Measurements from ENCODE around the gene C1QTNF5. TPM values are rescaled to one million over a fixed set of nuclear protein-coding genes. Genes with fewer than 3 reads are reported as not detected.
A peak's percentile ranks its signal among the peaks of the same experiment; 100 is the strongest.

Gene C1QTNF5
- total RNA-seq, 2 experiments from 2014 or later: not detected

GRCh38 chr11:119365071-119365591 lies 24.4 kb upstream of the C1QTNF5 start:
- ATAC-seq (no peak), DNase-seq (no peak)
- H3K36me3 Mint-ChIP-seq (ENCODE audit: low read depth): no peaks in the 10 kb centered on the region
- intact Hi-C loops (cut with micrococcal nuclease): no loop called here
- ChIA-PET CTCF (interaction anchor here (1.1 to 2.0 kb wide), 6 partner anchors 9 to 110 kb away, joined by 3 to 11 read pairs (median 7); partner anchors contain the start of gene USP2), POLR2A (interaction anchor here (1.0 to 1.2 kb wide), 2 partner anchors 9 to 16 kb away, joined by 3 read pairs; partner anchors contain the start of gene USP2)
- H3K4me3 Mint-ChIP-seq: no peak overlapping the region
- no peaks in the 10 kb centered on the region for H3K9me3 Mint-ChIP-seq
- H3K27me3 Mint-ChIP-seq: peaks cover 50% of the 10 kb centered on the region
- peaks cover 8% of the 10 kb centered on the region for H3K4me1 Mint-ChIP-seq (ENCODE audit: low read depth)
- H3K27ac Mint-ChIP-seq: no peak overlapping the region
- TF ChIP-seq, protein P1, sequence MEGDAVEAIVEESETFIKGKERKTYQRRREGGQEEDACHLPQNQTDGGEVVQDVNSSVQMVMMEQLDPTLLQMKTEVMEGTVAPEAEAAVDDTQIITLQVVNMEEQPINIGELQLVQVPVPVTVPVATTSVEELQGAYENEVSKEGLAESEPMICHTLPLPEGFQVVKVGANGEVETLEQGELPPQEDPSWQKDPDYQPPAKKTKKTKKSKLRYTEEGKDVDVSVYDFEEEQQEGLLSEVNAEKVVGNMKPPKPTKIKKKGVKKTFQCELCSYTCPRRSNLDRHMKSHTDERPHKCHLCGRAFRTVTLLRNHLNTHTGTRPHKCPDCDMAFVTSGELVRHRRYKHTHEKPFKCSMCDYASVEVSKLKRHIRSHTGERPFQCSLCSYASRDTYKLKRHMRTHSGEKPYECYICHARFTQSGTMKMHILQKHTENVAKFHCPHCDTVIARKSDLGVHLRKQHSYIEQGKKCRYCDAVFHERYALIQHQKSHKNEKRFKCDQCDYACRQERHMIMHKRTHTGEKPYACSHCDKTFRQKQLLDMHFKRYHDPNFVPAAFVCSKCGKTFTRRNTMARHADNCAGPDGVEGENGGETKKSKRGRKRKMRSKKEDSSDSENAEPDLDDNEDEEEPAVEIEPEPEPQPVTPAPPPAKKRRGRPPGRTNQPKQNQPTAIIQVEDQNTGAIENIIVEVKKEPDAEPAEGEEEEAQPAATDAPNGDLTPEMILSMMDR (IDR thresholded peaks at IDR 0.05): no peak

DNA sequence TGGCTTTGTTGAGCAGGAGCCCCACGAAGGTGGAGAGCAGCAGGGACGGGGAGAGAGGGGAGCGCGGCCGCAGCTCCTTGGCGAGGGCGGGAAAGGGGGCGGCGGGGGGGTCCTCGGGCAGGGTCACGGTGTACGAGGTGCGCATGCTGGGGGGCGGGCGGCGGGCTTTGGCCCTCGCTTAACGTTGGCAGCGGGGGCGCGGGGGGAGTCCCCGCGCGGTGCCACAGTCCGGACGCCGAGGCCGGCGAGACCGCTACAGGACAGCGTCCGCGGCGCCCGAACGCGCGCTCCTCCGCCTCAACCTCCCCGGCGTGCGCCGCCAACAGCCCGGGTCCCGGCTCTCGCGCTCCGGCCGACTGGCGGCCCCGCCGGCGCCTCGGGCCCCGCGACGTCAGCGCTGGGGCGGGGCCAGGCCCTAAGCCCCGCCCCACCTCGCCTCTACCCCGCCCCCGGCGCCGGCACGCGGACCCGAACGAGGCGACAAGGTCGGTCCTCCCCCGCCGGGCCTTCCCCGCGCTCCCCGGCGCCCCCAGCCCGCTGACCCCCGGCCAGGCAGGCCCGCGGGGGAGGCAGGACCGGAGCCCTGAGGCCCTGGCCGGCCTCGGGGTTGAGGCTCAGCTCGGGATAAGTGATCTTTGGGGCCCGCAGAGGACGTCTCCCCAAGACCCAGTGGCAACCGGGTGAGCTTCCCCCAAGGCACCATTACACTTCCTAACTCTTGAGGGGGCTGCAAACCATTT lies 23.3 kb upstream of the C1QTNF5 start:
- Mint-ChIP-seq H3K4me1 (ENCODE audit: low read depth) (peaks cover 8% of the 10 kb centered on the region), H3K27ac (no peak overlapping the region), H3K36me3 (ENCODE audit: low read depth) (no peaks in the 10 kb centered on the region), H3K27me3 (peaks cover 46% of the 10 kb centered on the region), H3K4me3 (no peak overlapping the region), H3K9me3 (no peaks in the 10 kb centered on the region)
- TF ChIP-seq, protein P1 (IDR thresholded peaks at IDR 0.05): no peak
- ATAC-seq (peak; percentile 85), DNase-seq (peak; percentile 50)
- POLR2A ChIA-PET: interaction anchor here (1.0 to 1.2 kb wide), 2 partner anchors 10 to 18 kb away, joined by 3 read pairs; partner anchors contain the start of gene USP2
- intact Hi-C loops (cut with micrococcal nuclease): no loop called here
- CTCF ChIA-PET: interaction anchor here (1.1 to 2.0 kb wide), 6 partner anchors 8 to 111 kb away, joined by 3 to 11 read pairs (median 7); partner anchors contain the start of gene USP2

DNA sequence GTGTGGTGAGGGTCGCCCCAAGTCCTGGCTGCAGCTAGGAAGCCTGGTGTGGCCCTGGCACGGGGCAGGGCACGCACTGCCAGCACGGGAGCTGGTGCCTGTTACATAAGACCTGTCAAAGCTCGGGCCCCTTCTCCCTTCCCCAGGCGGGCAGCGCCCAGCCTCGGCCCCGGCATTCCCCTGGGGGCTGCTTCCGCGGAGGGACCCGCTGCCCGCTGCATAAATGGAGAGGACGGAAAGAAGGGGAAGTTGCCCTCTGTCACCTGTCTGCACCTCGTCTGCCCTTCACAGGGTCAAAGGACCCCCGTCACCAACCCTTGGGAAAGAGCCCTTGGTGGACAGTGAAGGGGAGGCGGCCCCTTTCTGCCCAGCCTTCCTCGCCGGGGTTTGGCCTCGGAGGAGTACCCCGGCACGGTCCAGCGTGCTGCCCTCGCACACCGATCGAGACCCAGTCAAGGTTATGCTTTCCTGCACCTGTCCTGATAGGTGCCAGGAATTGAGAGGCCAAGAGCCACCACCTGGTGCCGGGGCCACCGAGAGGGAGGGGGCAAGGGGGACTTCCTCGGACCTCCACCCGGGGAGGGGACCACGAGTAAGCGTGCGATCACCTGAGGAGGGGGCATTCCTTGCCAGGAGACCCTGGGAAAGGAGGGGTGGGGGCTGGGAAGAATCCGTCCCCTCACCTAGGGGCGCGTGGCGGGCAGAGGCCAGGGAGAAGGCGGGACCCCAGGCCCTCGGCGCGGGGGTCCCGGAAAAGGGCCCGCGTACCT lies 22.6 kb upstream of the C1QTNF5 start:
- H3K9me3 Mint-ChIP-seq: no peaks in the 10 kb centered on the region
- H3K27me3 Mint-ChIP-seq: peaks cover 46% of the 10 kb centered on the region
- ATAC-seq (no peak), DNase-seq (no peak)
- peaks cover 8% of the 10 kb centered on the region for H3K4me1 Mint-ChIP-seq (ENCODE audit: low read depth)
- peak overlapping the region; percentile 9 for H3K4me3 Mint-ChIP-seq
- CTCF ChIA-PET: interaction anchor here (1.0 to 9.0 kb wide), 3 partner anchors 16 to 171 kb away, joined by 3 to 241 read pairs (median 7); partner anchors contain the start of gene USP2
- no peaks in the 10 kb centered on the region for H3K36me3 Mint-ChIP-seq (ENCODE audit: low read depth)
- intact Hi-C loops (cut with micrococcal nuclease): no loop called here
- H3K27ac Mint-ChIP-seq: no peak overlapping the region
- TF ChIP-seq, protein P1 (IDR thresholded peaks at IDR 0.05): no peak
- POLR2A ChIA-PET: interaction anchor here (0.9 kb wide), 1 partner anchor 10 kb away, joined by 4 read pairs; no protein-coding TSS in a partner anchor

DNA sequence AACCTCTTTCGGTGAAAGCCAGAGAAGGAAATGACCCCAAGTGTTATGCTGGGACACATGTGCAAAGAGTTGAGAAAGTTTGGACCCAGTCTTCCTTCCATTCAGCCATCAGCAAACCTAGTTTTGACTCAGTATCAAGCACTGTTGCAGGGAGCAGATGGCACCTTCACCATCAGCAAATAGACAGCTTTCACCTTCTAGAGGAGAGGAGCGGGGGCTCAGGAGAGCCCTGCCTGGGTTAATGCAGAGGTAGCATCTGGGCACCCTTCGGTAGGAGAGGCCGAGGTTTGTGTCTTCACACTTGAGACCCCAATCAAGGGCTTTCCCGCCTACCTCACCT lies 22.0 kb upstream of the C1QTNF5 start:
- Mint-ChIP-seq H3K36me3 (ENCODE audit: low read depth) (no peaks in the 10 kb centered on the region), H3K9me3 (no peaks in the 10 kb centered on the region), H3K27ac (no peak overlapping the region), H3K4me1 (ENCODE audit: low read depth) (peaks cover 8% of the 10 kb centered on the region), H3K27me3 (peaks cover 45% of the 10 kb centered on the region), H3K4me3 (no peak overlapping the region)
- POLR2A ChIA-PET: interaction anchor here (0.6 to 0.9 kb wide), 2 partner anchors 11 to 15 kb away, joined by 3 to 4 read pairs; no protein-coding TSS in a partner anchor
- CTCF ChIA-PET: interaction anchor here (1.0 to 9.0 kb wide), 5 partner anchors 10 to 171 kb away, joined by 3 to 241 read pairs (median 5); partner anchors contain the start of gene USP2
- intact Hi-C loops (cut with micrococcal nuclease): no loop called here
- ATAC-seq (no peak), DNase-seq (no peak)
- TF ChIP-seq, protein P1 (IDR thresholded peaks at IDR 0.05): no peak

Data from activated CD8-positive, alpha-beta T cell treated with anti-CD3 and anti-CD28 coated beads for 36 hours (primary cell).